Activated naive CD4-positive, alpha-beta T cell (primary cell): ENCODE measurements around the gene RFC1.
"Not testable (repeated sequence)": the region's sequence is repeated elsewhere in the genome, so short reads cannot be mapped to it uniquely, and the experiment has no call there.

Experiments used
- DNase-seq, 4 experiments: peaks; one replicate each; lab custom pipeline; 2025; lab: John Stamatoyannopoulos, UW

Gene RFC1

GRCh38 chr4:39353478-39354253 is 12.5 kb downstream of the RFC1 start:
- DNase-seq, result no peak

GRCh38 chr4:39353149-39353477 is 13.0 kb downstream of the RFC1 start:
- DNase-seq, result not testable (repeated sequence)

DNA sequence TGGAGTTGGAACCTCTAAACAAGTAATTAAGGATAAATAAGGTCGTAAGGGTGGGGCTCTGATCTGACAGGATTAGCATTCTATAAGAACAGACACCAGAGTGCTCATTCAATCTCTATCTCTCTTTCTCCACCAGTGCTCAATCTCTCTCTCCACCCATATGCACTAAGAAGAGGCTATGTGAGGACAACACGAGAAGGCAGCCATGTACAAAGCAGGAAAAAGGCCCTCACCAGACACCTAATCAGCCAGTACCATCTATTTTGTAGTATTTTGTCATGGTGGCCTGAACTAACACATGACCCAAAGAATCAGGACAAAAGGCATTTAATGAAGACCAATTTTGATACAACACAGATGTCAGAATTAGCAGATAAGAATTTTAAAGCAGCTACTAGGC is 16.8 kb downstream of the RFC1 start:
- no peak for DNase-seq

DNA sequence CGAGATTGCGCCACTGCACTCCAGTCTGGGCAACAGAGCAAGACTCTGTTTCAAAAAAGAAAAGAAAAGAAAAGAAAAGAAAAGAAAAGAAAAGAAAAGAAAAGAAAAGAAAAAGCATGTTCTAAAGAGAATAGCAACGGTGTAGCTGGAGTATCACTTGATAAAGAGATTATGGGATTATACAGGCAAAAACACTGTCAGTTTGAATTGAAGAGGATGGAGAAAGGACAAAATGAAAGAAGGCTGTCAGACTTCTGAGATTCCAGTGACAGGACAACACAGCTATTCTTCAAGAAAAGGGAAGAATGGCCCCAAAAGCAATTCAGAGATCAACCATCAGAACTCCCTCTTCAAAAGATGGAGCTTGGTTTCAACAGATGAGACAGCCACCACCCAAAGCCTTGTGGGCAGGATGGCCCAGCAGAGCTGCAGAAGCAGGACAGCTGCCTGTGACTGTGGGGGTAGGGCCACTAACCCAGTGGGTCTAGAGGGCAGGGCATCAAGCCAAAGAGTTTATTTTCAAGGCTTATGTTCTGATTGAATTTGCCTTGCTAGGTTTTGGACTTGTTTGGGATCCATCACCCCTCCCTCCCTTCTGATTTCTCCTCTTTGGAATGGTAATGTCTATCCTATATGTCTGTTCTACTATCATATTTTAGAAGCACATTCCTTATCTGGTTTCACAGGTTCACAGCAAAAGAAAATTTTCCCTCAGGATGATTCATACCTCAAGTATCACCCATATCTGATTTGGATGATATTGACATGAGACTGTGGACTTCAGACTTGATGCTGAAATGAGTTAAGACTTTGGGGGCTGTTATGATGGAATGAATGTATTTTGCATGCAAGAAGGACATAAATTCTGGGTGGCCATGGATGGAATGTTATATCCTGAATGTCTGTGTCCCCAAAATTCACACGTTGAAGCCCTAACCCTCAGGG is 17.5 kb downstream of the RFC1 start:
- DNase-seq, result no peak

- no peak for DNase-seq
These were observed 19.2 kb downstream of the RFC1 start for GRCh38 chr4:39346856-39347519.

DNA sequence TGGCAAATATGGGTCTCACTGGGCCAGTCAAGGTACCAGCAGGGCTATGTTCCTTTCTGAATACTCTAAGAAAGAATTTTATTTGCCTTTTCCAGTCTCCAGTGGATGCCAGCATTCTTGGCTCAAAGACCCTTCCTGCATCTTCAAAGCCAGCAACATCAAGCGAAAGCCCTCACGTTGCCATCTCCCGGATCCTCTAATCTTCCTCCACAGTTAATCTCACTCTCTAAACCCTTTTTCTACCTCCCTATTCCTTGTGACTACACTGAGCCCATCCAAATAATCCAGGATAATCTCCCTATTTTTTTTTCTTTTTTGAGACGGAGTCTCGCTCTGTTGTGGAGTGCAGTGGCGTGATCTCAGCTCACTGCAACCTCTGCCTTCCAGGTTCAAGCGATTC is 23.4 kb downstream of the RFC1 start:
- no peak for DNase-seq

GRCh38 chr4:39341075-39341725 is 25.0 kb downstream of the RFC1 start:
- no peak for DNase-seq

GRCh38 chr4:39339968-39340367 is 26.2 kb downstream of the RFC1 start:
- no peak for DNase-seq

DNA sequence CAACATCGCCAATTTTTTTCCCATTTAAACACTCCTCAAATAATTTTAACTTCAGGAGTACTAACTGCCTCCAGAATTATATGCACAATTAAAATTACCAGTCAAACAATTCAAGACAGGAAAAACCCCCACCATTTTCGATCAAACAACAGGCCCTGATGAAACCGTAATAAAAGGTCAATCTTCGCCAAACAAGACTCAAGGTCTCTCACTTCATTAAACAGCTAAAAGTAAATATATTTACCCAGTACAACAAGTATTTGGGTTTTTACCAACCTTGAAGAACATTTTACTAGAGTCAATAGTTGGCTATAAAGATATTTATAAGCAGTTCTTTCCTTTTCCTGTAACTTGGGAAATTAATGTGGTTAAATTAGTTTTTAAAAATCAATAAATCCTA is 28.3 kb downstream of the RFC1 start:
- no peak for DNase-seq

DNA sequence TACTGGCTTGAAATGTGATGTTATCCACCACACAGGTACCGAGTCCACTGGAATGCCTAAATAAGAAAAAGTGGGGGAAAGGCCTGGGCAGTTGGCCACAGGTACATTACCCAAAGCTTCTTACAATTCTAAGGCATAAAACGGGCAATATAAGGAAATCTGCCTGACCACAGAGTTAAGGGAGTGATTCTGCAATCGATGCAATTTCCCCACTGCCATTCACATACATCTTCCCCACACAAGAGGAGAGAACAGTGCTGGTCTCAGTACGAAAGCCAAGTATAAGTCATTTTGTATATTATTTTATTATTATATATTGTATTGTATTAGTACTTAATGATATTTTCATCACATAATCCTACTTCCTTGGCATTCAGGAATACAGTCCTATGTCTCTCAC is 30.6 kb downstream of the RFC1 start:
- DNase-seq, result no peak

GRCh38 chr4:39331191-39331590 is 35.0 kb downstream of the RFC1 start:
- DNase-seq, result no peak

DNA sequence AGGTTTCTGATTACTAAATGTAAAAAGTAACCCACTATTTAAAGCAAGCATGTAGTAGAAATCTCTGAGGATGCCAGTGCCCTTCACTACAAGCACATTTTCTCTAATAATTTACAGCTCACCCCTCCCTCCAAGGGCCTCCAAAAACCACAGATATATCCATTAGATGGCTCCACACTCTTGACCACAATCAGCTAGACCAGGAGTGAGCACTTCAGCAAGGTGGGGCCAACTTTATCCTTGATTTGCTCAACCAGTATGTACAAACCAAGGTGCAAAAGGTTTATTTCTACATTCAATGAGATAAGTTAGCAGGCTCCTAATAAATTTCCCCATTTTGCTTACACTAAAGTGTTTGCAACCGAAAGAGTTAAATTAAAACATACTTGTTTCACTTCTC is 35.8 kb downstream of the RFC1 start:
- DNase-seq, result no peak

DNA sequence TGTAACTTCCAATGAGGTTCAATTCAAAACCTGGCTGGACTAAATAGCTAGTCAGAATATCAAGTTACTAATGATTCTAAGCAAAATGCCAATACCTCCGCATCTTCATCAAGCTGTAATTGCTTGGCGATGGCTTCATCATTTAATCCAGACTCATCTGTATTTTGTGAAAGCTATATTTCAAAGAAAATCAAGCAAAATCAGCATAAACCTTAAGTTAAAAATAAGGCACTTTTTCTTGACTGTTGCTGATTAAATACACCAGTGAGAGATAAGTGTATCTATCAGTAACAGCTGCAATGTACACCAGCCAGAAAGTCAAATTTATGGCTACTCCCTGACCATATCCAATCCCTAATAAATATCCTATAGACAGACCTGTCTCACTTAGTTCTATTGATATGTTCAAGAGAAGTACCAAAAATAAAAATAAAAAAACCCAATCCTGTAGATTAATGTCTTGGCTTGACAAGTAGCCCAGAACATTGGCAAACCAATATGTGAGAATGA is 39.6 kb downstream of the RFC1 start:
- DNase-seq, result no peak

- no peak for DNase-seq
These were observed 41.1 kb downstream of the RFC1 start for GRCh38 chr4:39324897-39325613.

DNA sequence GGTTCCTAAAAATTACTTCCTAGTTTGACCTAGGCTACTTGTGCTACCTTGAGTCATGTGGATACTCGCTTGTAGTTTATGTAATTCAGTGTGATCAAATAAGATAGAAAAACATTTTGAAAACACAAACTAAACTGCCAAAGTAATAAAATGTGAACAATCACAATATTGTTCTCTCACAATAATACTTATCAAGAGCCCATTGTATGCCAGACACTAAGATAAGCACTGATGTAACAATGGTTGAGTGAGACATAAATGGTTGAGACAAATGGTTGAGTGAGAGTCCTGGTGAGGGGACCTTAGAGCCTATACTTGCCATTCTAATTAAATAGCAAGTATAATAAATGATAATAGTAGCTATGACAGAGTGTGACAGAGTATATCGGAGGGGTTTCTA is 41.7 kb downstream of the RFC1 start:
- no peak for DNase-seq

GRCh38 chr4:39323821-39324220 is 42.3 kb downstream of the RFC1 start:
- DNase-seq, result no peak

- DNase-seq, result no peak
These were observed 45.6 kb downstream of the RFC1 start for GRCh38 chr4:39320381-39321115.

- no peak for DNase-seq
These were observed 46.5 kb downstream of the RFC1 start for GRCh38 chr4:39319676-39320075.

DNA sequence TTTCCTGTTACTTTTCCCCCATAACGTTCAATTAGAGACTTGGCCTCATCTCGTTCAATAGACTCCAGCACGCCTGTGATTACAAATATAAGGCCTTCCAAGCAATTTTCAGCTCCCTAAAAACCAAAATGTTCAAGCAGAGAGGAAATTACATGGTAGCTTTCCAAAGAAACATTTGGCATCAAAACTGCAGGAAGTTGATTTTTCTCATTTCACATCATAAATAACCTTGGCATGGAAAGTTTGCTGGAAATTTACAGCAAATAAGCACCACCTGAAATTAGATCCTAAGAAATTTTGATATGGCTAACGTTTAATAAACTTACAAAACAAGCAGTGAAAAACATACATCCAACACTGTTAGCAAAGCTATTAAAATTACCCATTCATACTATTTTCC is 53.3 kb downstream of the RFC1 start:
- no peak for DNase-seq

- no peak for DNase-seq
These were observed 57.6 kb downstream of the RFC1 start for GRCh38 chr4:39308611-39309010.
